Measurements from ENCODE around the gene TEKT5.

The TEKT5 gene

GRCh38 chr16:10579965-10580882 lies 114.5 kb downstream of the TEKT5 start, which contains the start of gene EMP2:
TSS of gene EMP2 (minus strand) at chr16:10580598. CDS start at chr16:10547617, 32,981 bp downstream.
- DNase-seq (ENCODE audit: low read depth in 2 of 2), result no peak

GRCh38 chr16:10579575-10579964 lies 115.2 kb downstream of the TEKT5 start:
- no peak for DNase-seq (ENCODE audit: low read depth in 2 of 2)

DNA sequence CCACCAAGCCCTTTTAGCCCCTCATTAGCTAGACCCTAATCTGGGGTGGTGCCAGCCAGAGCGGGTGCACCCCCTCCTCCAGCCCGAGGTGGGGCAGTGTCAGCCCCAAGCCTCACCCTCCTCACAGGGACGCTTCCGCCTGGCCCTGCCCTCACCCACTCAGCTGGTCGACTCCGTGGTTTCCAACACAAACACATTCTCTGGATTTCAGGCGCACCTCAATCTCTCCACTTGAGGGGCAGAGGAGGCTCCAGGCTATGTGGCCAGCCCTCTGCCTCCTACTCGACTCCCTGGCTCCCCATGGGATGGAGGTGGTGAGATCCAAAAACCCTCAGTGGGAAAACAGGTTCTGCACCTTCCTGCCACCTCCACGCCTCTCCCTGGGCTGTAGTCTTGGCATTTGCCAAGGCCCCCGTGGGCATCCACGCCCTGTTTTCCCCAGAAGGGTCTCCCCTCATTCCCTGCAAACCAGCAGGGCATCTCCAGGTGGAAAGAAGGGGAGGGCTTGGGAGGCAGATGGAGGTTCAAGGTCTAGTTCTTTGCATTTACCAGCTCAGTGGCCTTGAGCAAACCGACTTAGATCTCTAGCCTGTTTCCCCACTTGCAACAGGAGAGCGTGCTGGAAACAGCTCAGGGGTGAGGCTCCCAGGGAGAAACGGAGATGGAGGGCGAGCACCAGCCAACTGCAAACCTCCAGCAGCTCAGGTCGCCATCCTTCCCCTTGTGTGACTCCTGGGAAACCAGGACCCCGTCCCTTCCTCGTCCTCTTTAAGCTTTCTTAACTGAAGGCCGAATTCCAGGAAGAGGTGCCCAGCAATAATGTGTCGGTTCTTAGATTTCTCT lies 116.0 kb downstream of the TEKT5 start:
- no peak for DNase-seq (ENCODE audit: low read depth in 2 of 2)

Measured in stimulated activated CD4-positive, alpha-beta T cell treated with anti-CD3 and anti-CD28 coated beads, Interleukin-1b, Interleukin-23, amount 100 ng/mL, for 1 hour (primary cell).